ENCODE results near the gene SPAG8. TPM values are rescaled to one million over a fixed set of nuclear protein-coding genes. Genes with fewer than 3 reads are reported as not detected.

The SPAG8 gene
- total and polyA plus RNA-seq, 11 donors = 0.58 to 4.2 (median 2.5) TPM

- no peak for DNase-seq
- TF ChIP-seq CTCF (IDR thresholded peaks at IDR 0.05) (no peak), POLR2A (IDR thresholded peaks at IDR 0.05) (no peak)
- intact Hi-C loops (cut with DNase I) = loop anchor here in 1 of 10 donors (5.0 kb wide), 1 partner anchor 40 kb away; no protein-coding TSS in a partner anchor
- H3K27me3 ChIP-seq = peaks cover 0 to 42% (median 0%) of the 10 kb centered on the region in 9 donors
- H3K9me3 ChIP-seq = no peaks in the 10 kb centered on the region
- peaks cover 0 to 59% (median 21%) of the 10 kb centered on the region in 12 donors for H3K4me1 ChIP-seq
- H3K36me3 ChIP-seq = peaks cover 0 to 18% (median 11%) of the 10 kb centered on the region in 9 donors
- no peak overlapping the region for H3K4me3 ChIP-seq
- ATAC-seq = no peak
- 87 to 95% (median 89%) methylated on average over 3 of the region's 3 CpGs for WGBS, 4 donors
- H3K27ac ChIP-seq = no peak overlapping the region
Measured at GRCh38 chr9:35842795-35843194, 30.7 kb upstream of the SPAG8 start.

- intact Hi-C loops (cut with DNase I) = loop anchor here in 1 of 10 donors (5.0 kb wide), 1 partner anchor 40 kb away; no protein-coding TSS in a partner anchor
- peaks cover 0 to 54% (median 17%) of the 10 kb centered on the region in 12 donors for H3K4me1 ChIP-seq
- ATAC-seq (no peak), DNase-seq (no peak)
- TF ChIP-seq CTCF (IDR thresholded peaks at IDR 0.05) (no peak), POLR2A (IDR thresholded peaks at IDR 0.05) (no peak)
- H3K9me3 ChIP-seq = no peaks in the 10 kb centered on the region
- H3K36me3 ChIP-seq = peaks cover 0 to 13% (median 8%) of the 10 kb centered on the region in 9 donors
- no peak overlapping the region for H3K4me3 ChIP-seq
- no peak overlapping the region for H3K27ac ChIP-seq
- 92 to 97% (median 94%) methylated on average over 16 to 17 of the region's 17 CpGs for WGBS, 4 donors
- H3K27me3 ChIP-seq = peaks cover 0 to 41% (median 0%) of the 10 kb centered on the region in 9 donors
Measured at GRCh38 chr9:35842020-35842745, 30.1 kb upstream of the SPAG8 start.

GRCh38 chr9:35841645-35841900 lies 29.5 kb upstream of the SPAG8 start:
- no peaks in the 10 kb centered on the region for H3K9me3 ChIP-seq
- TF ChIP-seq POLR2A (IDR thresholded peaks at IDR 0.05) (no peak), CTCF (IDR thresholded peaks at IDR 0.05) (no peak)
- no peak overlapping the region for H3K27ac ChIP-seq
- no peak overlapping the region for H3K4me3 ChIP-seq
- DNase-seq (no peak), ATAC-seq (no peak)
- intact Hi-C loops (cut with DNase I) = loop anchor here in 1 of 10 donors (5.0 kb wide), 1 partner anchor 39 kb away; no protein-coding TSS in a partner anchor
- peaks cover 0 to 48% (median 17%) of the 10 kb centered on the region in 12 donors for H3K4me1 ChIP-seq
- peaks cover 0 to 39% (median 0%) of the 10 kb centered on the region in 9 donors for H3K27me3 ChIP-seq
- H3K36me3 ChIP-seq = peaks cover 0 to 7% (median 2%) of the 10 kb centered on the region in 9 donors
- WGBS, 4 donors = 80 to 90% (median 86%) methylated on average over 1 to 5 of the region's 5 CpGs

GRCh38 chr9:35840881-35841644 lies 29.0 kb upstream of the SPAG8 start:
- no peak for DNase-seq
- Histone ChIP-seq H3K27me3 (peaks cover 0 to 34% (median 0%) of the 10 kb centered on the region in 9 donors), H3K9me3 (no peaks in the 10 kb centered on the region), H3K27ac (no peak overlapping the region), H3K4me1 (peaks cover 0 to 43% (median 17%) of the 10 kb centered on the region in 12 donors), H3K4me3 (no peak overlapping the region), H3K36me3 (peaks cover 0 to 5% (median 0%) of the 10 kb centered on the region in 9 donors)
- ATAC-seq = no peak
- intact Hi-C loops (cut with DNase I) = loop anchor here in 1 of 10 donors (5.0 kb wide), 1 partner anchor 39 kb away; no protein-coding TSS in a partner anchor
- no peak for TF ChIP-seq POLR2A (IDR thresholded peaks at IDR 0.05)
- no peak for TF ChIP-seq CTCF (IDR thresholded peaks at IDR 0.05)
- 94 to 98% (median 97%) methylated on average over 15 of the region's 15 CpGs for WGBS, 4 donors
